OCI-LY3 (cell line): Measurements from ENCODE around the gene KHDC4.

ENCODE experiments used
- H2AFZ ChIP-seq: fragments of 200-600, 300-600 bp; shearing (Covaris generic); 2 replicates; pipeline ENCODE4 v1.6.0; 2014; ENCODE audit warnings: antibody characterized with exemption, low read depth, low read length
- H3K27ac ChIP-seq: fragments of 200-600, 300-600 bp; sonication (generic); 2 replicates; pipeline ENCODE4 v1.5.1; 2014; ENCODE audit warnings: mild to moderate bottlenecking, low read length, moderate library complexity, mixed read lengths
- H3K27me3 ChIP-seq: fragments of 200-600, 300-600 bp; sonication (generic); 2 replicates; pipeline ENCODE4 v1.6.1; 2014; ENCODE audit warnings: low read depth, low read length, mixed read lengths
- H3K36me3 ChIP-seq: fragments of 200-600, 300-600 bp; sonication (generic); replicated peaks from 2 replicates; pipeline ENCODE3; 2014; ENCODE audit warnings: low read depth, low read length, mixed read lengths
- H3K4me1 ChIP-seq: fragments of 300-600, 200-600 bp; sonication (generic); 2 replicates; pipeline ENCODE4 v1.6.1; 2014; ENCODE audit warnings: low read length, mixed read lengths
- H3K4me2 ChIP-seq: fragments of 200-600, 300-600 bp; sonication (generic); 2 replicates; pipeline ENCODE4 v1.6.1; 2014; ENCODE audit warnings: low read length, mixed read lengths
- H3K4me3 ChIP-seq: fragments of 300-600, 200-600 bp; sonication (generic); 2 replicates; pipeline ENCODE4 v1.5.1; 2014; ENCODE audit warnings: antibody characterized with exemption, mild to moderate bottlenecking, low read length, moderate library complexity
- H3K79me2 ChIP-seq: fragments of 300-600, 200-600 bp; shearing (Covaris generic); 2 replicates; pipeline ENCODE4 v1.6.1; 2014; ENCODE audit warnings: mild to moderate bottlenecking, low read length, mixed read lengths
- H3K9ac ChIP-seq: fragments of 300-600, 200-600 bp; shearing (Covaris generic); 2 replicates; pipeline ENCODE4 v1.6.0; 2014; ENCODE audit warnings: mild to moderate bottlenecking, low read length, moderate library complexity
- H3K9me3 ChIP-seq: fragments of 200-600, 300-600 bp; shearing (Covaris generic); 2 replicates; pipeline ENCODE4 v1.6.1; 2014; ENCODE audit warnings: low read length, mixed read lengths; ENCODE audit not compliant: insufficient read depth
- H4K20me1 ChIP-seq: fragments of 200-600, 300-600 bp; sonication (generic); 2 replicates; pipeline ENCODE4 v1.6.1; 2016; ENCODE audit warnings: low read length, mixed read lengths; ENCODE audit not compliant: insufficient read depth
- CTCF ChIP-seq: fragments of 200-600, 300-600 bp; sonication (generic); IDR thresholded peaks from 2 replicates; pipeline ENCODE4 v1.5.1; 2014; ENCODE audit warnings: antibody characterized with exemption, low read length, low read depth
- EZH2phosphoT487 ChIP-seq: fragments of 200-600 bp; shearing (Covaris generic); IDR thresholded peaks from 2 replicates; pipeline ENCODE4 v1.6.1; 2018; ENCODE audit warnings: antibody characterized with exemption, mixed run types, low read depth

The KHDC4 gene

GRCh38 chr1:155934097-155934935, at the start of gene KHDC4:
Gene KHDC4 (minus strand): TSS chr1:155934413. CDS start chr1:155934373, 40 bp downstream.
- TF ChIP-seq CTCF = peak; percentile 20; the same call in 1 of the 2 replicates
- TF ChIP-seq EZH2phosphoT487 = no peak
- Histone ChIP-seq H3K36me3 (peaks cover 39% of the 10 kb centered on the region), H3K4me3 (peak within 1 kb of the TSS; percentile 87), H2AFZ (peak within 1 kb of the TSS; percentile 75), H4K20me1 (peaks cover 33% of the 10 kb centered on the region), H3K79me2 (peaks cover 55% of the 10 kb centered on the region), H3K9ac (peak within 1 kb of the TSS; percentile 95), H3K9me3 (no peaks in the 10 kb centered on the region), H3K4me1 (peaks cover 30% of the 10 kb centered on the region), H3K4me2 (peak within 1 kb of the TSS; percentile 94), H3K27me3 (no peaks in the 10 kb centered on the region), H3K27ac (peak within 1 kb of the TSS; percentile 79)

- peaks cover 44% of the 10 kb centered on the region for H3K4me1 ChIP-seq
- H2AFZ ChIP-seq = no peak overlapping the region
- H3K79me2 ChIP-seq = peaks cover 36% of the 10 kb centered on the region
- no peak overlapping the region for H3K27ac ChIP-seq
- no peak overlapping the region for H3K4me3 ChIP-seq
- no peaks in the 10 kb centered on the region for H3K9me3 ChIP-seq
- H4K20me1 ChIP-seq = no peaks in the 10 kb centered on the region
- no peak overlapping the region for H3K9ac ChIP-seq
- H3K4me2 ChIP-seq = 0 out of 2 replicates have a peak overlapping the region, but pooled peaks have one; percentile 8
- H3K27me3 ChIP-seq = no peaks in the 10 kb centered on the region
- peaks cover 11% of the 10 kb centered on the region for H3K36me3 ChIP-seq
- TF ChIP-seq CTCF = peak; percentile 43
- TF ChIP-seq EZH2phosphoT487 = no peak
Observed at GRCh38 chr1:155983191-155984024, 49.2 kb upstream of the KHDC4 start.

- no peak overlapping the region; the same call in 1 of the 2 replicates for H3K27ac ChIP-seq
- peaks cover 49% of the 10 kb centered on the region for H3K79me2 ChIP-seq
Observed at GRCh38 chr1:155982106-155982505, 47.9 kb upstream of the KHDC4 start.

More at GRCh38 chr1:155982106-155982505, 47.9 kb upstream of the KHDC4 start:
- no peak overlapping the region for H3K4me3 ChIP-seq
- H3K4me1 ChIP-seq = peaks cover 44% of the 10 kb centered on the region
- H2AFZ ChIP-seq = no peak overlapping the region
- no peaks in the 10 kb centered on the region for H3K9me3 ChIP-seq
- H3K36me3 ChIP-seq = peaks cover 13% of the 10 kb centered on the region
- H4K20me1 ChIP-seq = peaks cover 5% of the 10 kb centered on the region
- H3K27me3 ChIP-seq = no peaks in the 10 kb centered on the region
- TF ChIP-seq CTCF = no peak
- no peak for TF ChIP-seq EZH2phosphoT487
- H3K4me2 ChIP-seq = peak overlapping the region; percentile 95
- no peak overlapping the region for H3K9ac ChIP-seq
